Ammon's horn (tissue), 1 donor: ENCODE results near the gene LIPT2.

Experiments used
- DNase-seq: peaks from one replicate; pipeline ENCODE4 v3.0.0-alpha.2; 2016; ENCODE audit warnings: low spot score

The LIPT2 gene

GRCh38 chr11:74464746-74465145 lies 28.8 kb downstream of the LIPT2 start:
- DNase-seq = no peak

GRCh38 chr11:74463216-74463615 lies 30.3 kb downstream of the LIPT2 start:
- DNase-seq = no peak

- peak; percentile 34 for DNase-seq
Measured at GRCh38 chr11:74462631-74463030, 30.9 kb downstream of the LIPT2 start.

GRCh38 chr11:74462009-74462408 lies 31.5 kb downstream of the LIPT2 start:
- peak; percentile 79 for DNase-seq

GRCh38 chr11:74460481-74461154 lies 32.9 kb downstream of the LIPT2 start:
- DNase-seq = peak; percentile 65

GRCh38 chr11:74460065-74460464 lies 33.5 kb downstream of the LIPT2 start:
- no peak for DNase-seq

- no peak for DNase-seq
Measured at GRCh38 chr11:74459584-74459983, 33.9 kb downstream of the LIPT2 start.

- no peak for DNase-seq
Measured at GRCh38 chr11:74457356-74457755, 36.2 kb downstream of the LIPT2 start.

GRCh38 chr11:74453373-74453975 lies 40.0 kb downstream of the LIPT2 start:
- DNase-seq = peak; percentile 65

GRCh38 chr11:74452366-74452765 lies 41.2 kb downstream of the LIPT2 start:
- no peak for DNase-seq

- no peak for DNase-seq
Measured at GRCh38 chr11:74450318-74450717, 43.2 kb downstream of the LIPT2 start.

- peak; percentile 82 for DNase-seq
Measured at GRCh38 chr11:74449369-74449931, 44.1 kb downstream of the LIPT2 start.

GRCh38 chr11:74447720-74448119 lies 45.8 kb downstream of the LIPT2 start:
- DNase-seq = no peak

- no peak for DNase-seq
Measured at GRCh38 chr11:74446532-74446938, 47.0 kb downstream of the LIPT2 start.

- DNase-seq = no peak
Measured at GRCh38 chr11:74444173-74444826, 49.2 kb downstream of the LIPT2 start.

GRCh38 chr11:74443071-74443864 lies 50.3 kb downstream of the LIPT2 start:
- peak; percentile 29 for DNase-seq

GRCh38 chr11:74442636-74443035 lies 50.9 kb downstream of the LIPT2 start:
- DNase-seq = no peak
